Measurements from ENCODE around the gene NAP1L4.

NAP1L4 gene

GRCh38 chr11:2994336-2994730 lies 2.2 kb upstream of the NAP1L4 start:
- DNase-seq (ENCODE audit: low read depth in 2 of 2), result no peak

- DNase-seq (ENCODE audit: low read depth in 2 of 2), result no peak
Observed at GRCh38 chr11:2992997-2993325, 832 bp upstream of the NAP1L4 start.

- DNase-seq (ENCODE audit: low read depth in 2 of 2), result peak in 1 of 2 donors; percentile 34
Observed at GRCh38 chr11:2991452-2992233, 486 bp downstream of the NAP1L4 start.

GRCh38 chr11:2990617-2991451 lies 1.3 kb downstream of the NAP1L4 start:
- DNase-seq (ENCODE audit: low read depth in 2 of 2), result peak in 1 of 2 donors; percentile 13

GRCh38 chr11:2989551-2989950 lies 2.6 kb downstream of the NAP1L4 start:
- DNase-seq (ENCODE audit: low read depth in 2 of 2), result no peak

GRCh38 chr11:2989006-2989405 lies 3.1 kb downstream of the NAP1L4 start:
- no peak for DNase-seq (ENCODE audit: low read depth in 2 of 2)

- no peak for DNase-seq (ENCODE audit: low read depth in 2 of 2)
Observed at GRCh38 chr11:2987881-2988861, 4.0 kb downstream of the NAP1L4 start.

- no peak for DNase-seq (ENCODE audit: low read depth in 2 of 2)
Observed at GRCh38 chr11:2983908-2984307, 8.2 kb downstream of the NAP1L4 start.

- no peak for DNase-seq (ENCODE audit: low read depth in 2 of 2)
Observed at GRCh38 chr11:2982214-2982613, 9.9 kb downstream of the NAP1L4 start.

- DNase-seq (ENCODE audit: low read depth in 2 of 2), result no peak
Observed at GRCh38 chr11:2981130-2981529, 11.0 kb downstream of the NAP1L4 start.

GRCh38 chr11:2980168-2980840 lies 11.8 kb downstream of the NAP1L4 start:
- no peak for DNase-seq (ENCODE audit: low read depth in 2 of 2)

GRCh38 chr11:2977113-2977512 lies 15.0 kb downstream of the NAP1L4 start:
- DNase-seq (ENCODE audit: low read depth in 2 of 2), result no peak

GRCh38 chr11:2976294-2977063 lies 15.7 kb downstream of the NAP1L4 start:
- DNase-seq (ENCODE audit: low read depth in 2 of 2), result no peak

- no peak for DNase-seq (ENCODE audit: low read depth in 2 of 2)
Observed at GRCh38 chr11:2975594-2975993, 16.5 kb downstream of the NAP1L4 start.

GRCh38 chr11:2974272-2974671 lies 17.9 kb downstream of the NAP1L4 start:
- no peak for DNase-seq (ENCODE audit: low read depth in 2 of 2)

- DNase-seq (ENCODE audit: low read depth in 2 of 2), result no peak
Observed at GRCh38 chr11:2968341-2968900, 23.7 kb downstream of the NAP1L4 start.

- DNase-seq (ENCODE audit: low read depth in 2 of 2), result no peak
Observed at GRCh38 chr11:2964782-2965181, 27.3 kb downstream of the NAP1L4 start.

- DNase-seq (ENCODE audit: low read depth in 2 of 2), result no peak
Observed at GRCh38 chr11:2963761-2964160, 28.4 kb downstream of the NAP1L4 start.

- DNase-seq (ENCODE audit: low read depth in 2 of 2), result no peak
Observed at GRCh38 chr11:2963112-2963754, 28.9 kb downstream of the NAP1L4 start.

GRCh38 chr11:2961080-2961479 lies 31.0 kb downstream of the NAP1L4 start:
- DNase-seq (ENCODE audit: low read depth in 2 of 2), result no peak
